Natural killer cell (primary cell): ENCODE results near the gene HK2. TPM values are rescaled to one million over a fixed set of nuclear protein-coding genes. Genes with fewer than 3 reads are reported as not detected.
"Not testable (repeated sequence)": the region's sequence is repeated elsewhere in the genome, so short reads cannot be mapped to it uniquely, and the experiment has no call there.

ENCODE experiments used
- ATAC-seq, 3 donors: fragments of 150-1000 bp in 2 of 3; fragments of 200-7000 bp in 1 of 3; cut with Tn5 transposase; 1 replicate in 1 of 3; 2 replicates in 2 of 3; pipeline ENCODE4 v1.10.0; 2021; ENCODE audit warnings: mild to moderate bottlenecking in 2 of 3, moderate library complexity in 2 of 3
- DNase-seq, 2 donors: peaks; one replicate each; pipeline versions ENCODE4 v3.0.0 to v3.0.0-alpha.2; 2013 to 2021; ENCODE audit warnings: mixed read lengths in 1 of 2
- H3K27ac ChIP-seq: one replicate; pipeline ENCODE4 v1.5.1; 2013; ENCODE audit warnings: mild to moderate bottlenecking, low read length
- H3K27me3 ChIP-seq: one replicate; pipeline ENCODE4 v1.6.1; 2013; ENCODE audit warnings: low read length; ENCODE audit not compliant: control insufficient read depth, insufficient read depth
- H3K36me3 ChIP-seq: one replicate; pipeline ENCODE4 v1.6.1; 2013; ENCODE audit warnings: low read length; ENCODE audit not compliant: control insufficient read depth, insufficient read depth
- H3K4me1 ChIP-seq: one replicate; pipeline ENCODE4 v1.6.1; 2013; ENCODE audit warnings: low read length; ENCODE audit not compliant: control insufficient read depth, insufficient read depth
- H3K4me3 ChIP-seq: one replicate; pipeline ENCODE4 v1.5.1; 2013; ENCODE audit warnings: low read length
- H3K9me3 ChIP-seq: one replicate; pipeline ENCODE4 v1.6.1; 2013; ENCODE audit warnings: low read length; ENCODE audit not compliant: control insufficient read depth, insufficient read depth
- H3K27ac Mint-ChIP-seq, 2 donors: one replicate each; pipeline ENCODE4 v1.8.0; 2022; ENCODE audit warnings: mild to moderate bottlenecking in 2 of 2, mixed read lengths in 2 of 2, moderate library complexity in 1 of 2
- H3K27me3 Mint-ChIP-seq, 2 donors: one replicate each; pipeline ENCODE4 v1.8.0; 2022; ENCODE audit warnings: low read depth in 2 of 2, mixed read lengths in 2 of 2
- H3K36me3 Mint-ChIP-seq: one replicate; pipeline ENCODE4 v1.8.0; 2022; ENCODE audit warnings: mixed read lengths
- H3K4me1 Mint-ChIP-seq, 2 donors: one replicate each; pipeline ENCODE4 v1.8.0; 2022; ENCODE audit warnings: mixed read lengths in 2 of 2
- H3K4me3 Mint-ChIP-seq: one replicate; pipeline ENCODE4 v1.8.0; 2022; ENCODE audit warnings: mild to moderate bottlenecking, moderate library complexity, mixed read lengths
- H3K9me3 Mint-ChIP-seq, 2 donors: one replicate each; pipeline ENCODE4 v1.8.0; 2022; ENCODE audit warnings: mixed read lengths in 2 of 2
- WGBS: methylation state at CpG from one replicate; pipeline ENCODE4 v1.1.7; 2013; ENCODE audit warnings: missing lambda C conversion rate; ENCODE audit not compliant: insufficient coverage; 5-methylcytosine and 5-hydroxymethylcytosine counted together
- intact Hi-C: fragments of 100-400 bp; cut with micrococcal nuclease; formaldehyde crosslinking; loops from one replicate; pipeline ENCODE4 v1.14.2; 2022
- total RNA-seq, 4 donors: library from RNA; stranded (reverse); fragments of 120-200 nt in 1 of 4; gene quantifications; one replicate each; pipeline versions ENCODE4 v1.2.3 to v1.2.4, GENCODE V29; 2013 to 2022
- TF ChIP-seq, protein P1 (sequence below): fragments of 200-600 bp; IDR thresholded peaks from one replicate; pipeline ENCODE4 v1.8.0; 2022; ENCODE audit warnings: antibody characterized with exemption

The HK2 gene
- total RNA-seq, 3 donors from 2014 or later (not counting 1 experiment from before 2014, with no cell fraction given): 1.6 to 9.4 (median 3.5) TPM

DNA sequence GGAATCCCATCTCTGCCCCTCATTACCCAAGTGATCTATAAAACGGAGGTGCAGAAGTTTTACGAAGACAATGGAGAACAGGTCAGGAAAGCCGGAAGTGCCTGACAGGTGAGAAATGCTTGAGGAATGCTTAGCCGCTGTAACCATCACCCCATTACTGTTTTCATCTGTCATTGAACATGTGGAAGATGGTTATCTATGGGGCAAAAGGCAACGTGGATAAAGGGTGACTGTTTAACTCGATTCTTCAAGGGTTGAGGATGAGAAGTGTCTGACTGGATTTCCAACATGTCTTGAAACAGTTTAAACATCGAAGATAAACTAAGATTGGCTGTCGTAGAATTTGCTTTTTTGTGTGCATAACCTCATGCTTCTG, 17.3 kb downstream of the HK2 start:
- Histone ChIP-seq H3K4me1 (peaks cover 25% of the 10 kb centered on the region), H3K27ac (no peak overlapping the region), H3K4me3 (no peak overlapping the region), H3K36me3 (no peaks in the 10 kb centered on the region), H3K9me3 (no peaks in the 10 kb centered on the region), H3K27me3 (no peaks in the 10 kb centered on the region)
- DNase-seq (no peak), ATAC-seq (no peak)
- intact Hi-C loops: no loop called here
- Mint-ChIP-seq H3K4me3 (no peak overlapping the region), H3K27ac (no peak overlapping the region), H3K36me3 (no peaks in the 10 kb centered on the region), H3K4me1 (peaks cover 21 to 27% of the 10 kb centered on the region in 2 donors), H3K9me3 (no peaks in the 10 kb centered on the region), H3K27me3 (no peaks in the 10 kb centered on the region)
- TF ChIP-seq, protein P1, sequence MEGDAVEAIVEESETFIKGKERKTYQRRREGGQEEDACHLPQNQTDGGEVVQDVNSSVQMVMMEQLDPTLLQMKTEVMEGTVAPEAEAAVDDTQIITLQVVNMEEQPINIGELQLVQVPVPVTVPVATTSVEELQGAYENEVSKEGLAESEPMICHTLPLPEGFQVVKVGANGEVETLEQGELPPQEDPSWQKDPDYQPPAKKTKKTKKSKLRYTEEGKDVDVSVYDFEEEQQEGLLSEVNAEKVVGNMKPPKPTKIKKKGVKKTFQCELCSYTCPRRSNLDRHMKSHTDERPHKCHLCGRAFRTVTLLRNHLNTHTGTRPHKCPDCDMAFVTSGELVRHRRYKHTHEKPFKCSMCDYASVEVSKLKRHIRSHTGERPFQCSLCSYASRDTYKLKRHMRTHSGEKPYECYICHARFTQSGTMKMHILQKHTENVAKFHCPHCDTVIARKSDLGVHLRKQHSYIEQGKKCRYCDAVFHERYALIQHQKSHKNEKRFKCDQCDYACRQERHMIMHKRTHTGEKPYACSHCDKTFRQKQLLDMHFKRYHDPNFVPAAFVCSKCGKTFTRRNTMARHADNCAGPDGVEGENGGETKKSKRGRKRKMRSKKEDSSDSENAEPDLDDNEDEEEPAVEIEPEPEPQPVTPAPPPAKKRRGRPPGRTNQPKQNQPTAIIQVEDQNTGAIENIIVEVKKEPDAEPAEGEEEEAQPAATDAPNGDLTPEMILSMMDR: no peak
- WGBS: 92% methylated on average over 8 of the region's 8 CpGs

DNA sequence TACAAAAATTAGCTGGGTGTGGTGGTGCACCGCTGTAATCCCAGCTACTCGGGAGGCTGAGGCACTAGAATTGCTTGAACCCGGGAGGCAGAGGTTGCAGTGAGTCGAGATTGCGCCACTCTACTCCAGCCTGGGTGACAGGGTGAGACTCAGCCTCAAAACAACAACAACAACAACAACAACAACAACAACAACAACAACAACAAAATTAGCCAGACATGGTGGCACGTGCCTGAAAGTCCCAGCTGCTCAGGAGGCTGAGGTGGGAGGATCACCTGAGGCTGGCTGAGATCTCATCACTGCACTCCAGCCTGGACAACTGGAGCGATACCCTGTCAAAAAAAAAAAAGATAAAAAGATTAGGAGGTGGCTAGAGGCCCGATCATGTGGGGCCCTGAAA, 19.4 kb downstream of the HK2 start:
- H3K27ac ChIP-seq, H3K36me3 ChIP-seq, DNase-seq, H3K27ac Mint-ChIP-seq, H3K4me3 ChIP-seq, H3K4me3 Mint-ChIP-seq, H3K27me3 Mint-ChIP-seq, H3K27me3 ChIP-seq, H3K36me3 Mint-ChIP-seq, intact Hi-C loops, H3K9me3 Mint-ChIP-seq, ATAC-seq, H3K9me3 ChIP-seq: not testable (repeated sequence)
- H3K4me1 ChIP-seq: peaks cover 25% of the 10 kb centered on the region
- H3K4me1 Mint-ChIP-seq: peaks cover 25 to 26% of the 10 kb centered on the region in 2 donors
- 94% methylated on average over 8 of the region's 8 CpGs for WGBS

DNA sequence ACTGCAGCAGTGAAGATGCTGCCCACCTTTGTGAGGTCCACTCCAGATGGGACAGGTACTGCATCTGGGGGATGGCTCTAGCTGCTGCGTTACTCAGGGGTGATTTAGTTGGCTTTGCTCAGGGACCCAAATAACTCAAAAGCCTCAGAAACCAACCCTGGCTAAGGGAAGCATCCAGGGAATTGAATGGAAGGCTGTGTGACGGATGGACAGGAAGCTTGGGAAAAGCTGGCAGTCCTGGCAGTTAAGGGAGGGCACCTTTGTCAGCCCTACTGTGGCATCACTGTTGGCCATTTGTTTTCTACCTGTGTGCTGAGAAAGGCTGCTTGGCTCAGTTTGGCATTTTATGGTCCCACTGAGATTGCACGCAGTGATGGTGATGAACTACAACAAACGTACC, 20.5 kb downstream of the HK2 start:
- no peak overlapping the region for H3K27ac Mint-ChIP-seq

DNA sequence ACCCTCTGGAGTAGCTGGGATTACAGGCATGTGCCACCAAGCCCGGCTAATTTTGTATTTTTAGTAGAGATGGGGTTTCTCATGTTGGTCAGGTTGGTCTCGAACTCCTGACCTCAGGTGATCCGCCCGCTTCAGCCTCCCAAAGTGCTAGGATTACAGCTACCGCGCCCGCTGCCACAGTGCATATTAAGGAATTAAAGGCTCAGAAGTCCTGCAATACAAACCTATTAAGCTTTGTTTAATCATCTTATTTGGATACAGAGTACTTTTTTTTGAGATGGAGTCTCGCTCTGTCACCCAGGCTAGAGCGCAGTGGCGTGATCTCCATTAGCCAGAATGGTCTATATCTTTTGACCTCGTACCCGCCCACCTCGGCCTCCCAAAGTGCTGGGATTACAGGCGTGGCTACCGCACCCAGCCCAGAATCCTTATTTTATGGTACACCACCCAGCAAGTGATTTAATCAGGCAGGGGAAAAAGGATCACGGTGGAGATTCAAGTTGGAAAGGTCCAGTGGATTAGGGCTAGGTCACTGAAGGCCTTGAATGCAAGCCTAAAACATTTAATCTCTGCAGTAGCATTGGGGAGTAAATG, 21.3 kb downstream of the HK2 start:
- WGBS: 94% methylated on average over 16 of the region's 16 CpGs
- H3K27me3 Mint-ChIP-seq, H3K27me3 ChIP-seq, H3K9me3 Mint-ChIP-seq, ATAC-seq, H3K27ac Mint-ChIP-seq, H3K36me3 ChIP-seq, H3K9me3 ChIP-seq, H3K4me1 Mint-ChIP-seq, DNase-seq, H3K36me3 Mint-ChIP-seq, H3K4me3 ChIP-seq, H3K27ac ChIP-seq, intact Hi-C loops, H3K4me1 ChIP-seq, H3K4me3 Mint-ChIP-seq: not testable (repeated sequence)

More for the DNA sequence above, 20.5 kb downstream of the HK2 start:
- intact Hi-C loops: no loop called here
- TF ChIP-seq, protein P1: no peak
- ATAC-seq (no peak), DNase-seq (no peak)
- no peak overlapping the region for H3K27ac ChIP-seq
- H3K36me3 ChIP-seq: no peaks in the 10 kb centered on the region
- H3K4me1 Mint-ChIP-seq: peaks cover 16 to 18% of the 10 kb centered on the region in 2 donors
- H3K4me1 ChIP-seq: peaks cover 15% of the 10 kb centered on the region
- no peaks in the 10 kb centered on the region for H3K9me3 ChIP-seq
- no peaks in the 10 kb centered on the region for H3K9me3 Mint-ChIP-seq
- H3K27me3 ChIP-seq: no peaks in the 10 kb centered on the region
- H3K36me3 Mint-ChIP-seq: no peaks in the 10 kb centered on the region
- WGBS: 90% methylated on average over 4 of the region's 4 CpGs
- H3K4me3 ChIP-seq: no peak overlapping the region
- H3K4me3 Mint-ChIP-seq: no peak overlapping the region
- H3K27me3 Mint-ChIP-seq: no peaks in the 10 kb centered on the region
